SU-DHL-6 (cell line): ENCODE data around the gene RRP15.

Experiments used
- H2AFZ ChIP-seq: fragments of 200-600 bp; sonication (generic); 2 replicates; pipeline ENCODE4 v1.6.1; 2014; ENCODE audit warnings: low read depth, mild to moderate bottlenecking, moderate library complexity, mixed read lengths, antibody characterized with exemption, low read length; ENCODE audit not compliant: severe bottlenecking
- H3F3A ChIP-seq: fragments of 200-600 bp; shearing (Covaris generic); 2 replicates; pipeline ENCODE4 v1.6.0; 2016; ENCODE audit warnings: antibody characterized with exemption, mild to moderate bottlenecking; ENCODE audit not compliant: insufficient read depth
- H3K27ac ChIP-seq: fragments of 200-600 bp; sonication (generic); 2 replicates; pipeline ENCODE4 v1.5.1; 2016; ENCODE audit warnings: low read depth, mild to moderate bottlenecking, low read length, moderate library complexity, mixed read lengths
- H3K27me3 ChIP-seq: fragments of 200-600 bp; sonication (generic), shearing (Covaris generic); 2 replicates; pipeline ENCODE4 v1.6.0; 2014; ENCODE audit warnings: mild to moderate bottlenecking, low read length
- H3K36me3 ChIP-seq: fragments of 200-600 bp; sonication (generic); 2 replicates; pipeline ENCODE4 v1.6.1; 2014; ENCODE audit warnings: mild to moderate bottlenecking, low read length, mixed read lengths
- H3K4me2 ChIP-seq: fragments of 300-600, 200-600 bp; shearing (Covaris generic), sonication (generic); 2 replicates; pipeline ENCODE4 v1.6.0; 2014; ENCODE audit warnings: low read length, low read depth, mild to moderate bottlenecking; ENCODE audit not compliant: poor library complexity, severe bottlenecking
- H3K4me3 ChIP-seq: fragments of 200-600 bp; sonication (generic); 2 replicates; pipeline ENCODE4 v1.5.1; 2014; ENCODE audit warnings: antibody characterized with exemption, low read length, mild to moderate bottlenecking, mixed read lengths; ENCODE audit not compliant: insufficient read depth, poor library complexity, severe bottlenecking
- H3K79me2 ChIP-seq: fragments of 200-600 bp; sonication (generic); 2 replicates; pipeline ENCODE4 v1.6.1; 2014; ENCODE audit warnings: mild to moderate bottlenecking, low read length, moderate library complexity; ENCODE audit not compliant: insufficient read depth
- H3K9ac ChIP-seq: fragments of 200-600 bp; sonication (generic); 2 replicates; pipeline ENCODE4 v1.7.0; 2014; ENCODE audit warnings: mild to moderate bottlenecking, low read length
- H3K9me2 ChIP-seq: fragments of 200-600 bp; sonication (generic); replicated peaks from 2 replicates; pipeline ENCODE4 v1.6.1; 2014; ENCODE audit warnings: low read length; ENCODE audit not compliant: insufficient read depth
- H3K9me3 ChIP-seq: fragments of 200-600 bp; sonication (generic); 2 replicates; pipeline ENCODE4 v1.6.1; 2014; ENCODE audit warnings: low read length, mixed read lengths; ENCODE audit not compliant: insufficient read depth
- H4K20me1 ChIP-seq: fragments of 200-600 bp; sonication (generic); 2 replicates; pipeline ENCODE4 v1.6.1; 2014; ENCODE audit warnings: low read depth, mild to moderate bottlenecking, antibody characterized with exemption, low read length, moderate library complexity, mixed read lengths
- EZH2phosphoT487 ChIP-seq: fragments of 200-600 bp; sonication (generic), shearing (Covaris generic); conservative IDR thresholded peaks from 2 replicates; pipeline ENCODE4 v1.6.1; 2018; ENCODE audit warnings: mild to moderate bottlenecking, antibody characterized with exemption, low read length, moderate library complexity, mixed read lengths
- TF ChIP-seq, protein P1 (sequence below): fragments of 200-600 bp; sonication (generic); IDR thresholded peaks from one replicate; pipeline ENCODE4 v1.5.1; 2017; ENCODE audit warnings: antibody characterized with exemption, mild to moderate bottlenecking, low read length, moderate library complexity; ENCODE audit not compliant: insufficient read depth, poor library complexity, severe bottlenecking

Gene RRP15

DNA sequence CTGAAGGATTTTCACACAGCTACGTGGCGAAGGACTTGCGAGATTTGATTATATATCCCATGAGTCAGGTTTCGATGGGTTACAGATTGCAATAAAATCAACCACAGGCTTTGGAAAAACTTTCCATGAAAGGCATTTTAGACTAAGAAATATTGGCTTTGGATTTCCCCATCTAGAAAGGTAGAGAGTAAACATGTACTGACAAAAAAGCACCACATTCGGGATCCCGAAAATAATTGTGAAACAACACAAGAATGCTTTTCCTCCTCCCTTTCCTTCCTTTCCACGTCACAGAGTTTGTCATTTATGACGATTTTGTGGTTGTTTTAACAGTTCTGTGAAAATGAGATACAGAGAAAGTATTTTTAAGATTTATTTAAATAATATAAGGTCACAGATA, 98.6 kb downstream of the RRP15 start:
- Histone ChIP-seq H3K4me2 (no peak overlapping the region), H3K27me3 (no peaks in the 10 kb centered on the region), H3K4me3 (no peak overlapping the region), H2AFZ (no peak overlapping the region), H4K20me1 (no peaks in the 10 kb centered on the region), H3K79me2 (no peaks in the 10 kb centered on the region), H3K9me2 (no peaks in the 10 kb centered on the region), H3K9me3 (no peaks in the 10 kb centered on the region), H3F3A (no peaks in the 10 kb centered on the region), H3K36me3 (no peaks in the 10 kb centered on the region), H3K27ac (no peak overlapping the region), H3K9ac (no peak overlapping the region)
- TF ChIP-seq EZH2phosphoT487: no peak
- TF ChIP-seq, protein P1, sequence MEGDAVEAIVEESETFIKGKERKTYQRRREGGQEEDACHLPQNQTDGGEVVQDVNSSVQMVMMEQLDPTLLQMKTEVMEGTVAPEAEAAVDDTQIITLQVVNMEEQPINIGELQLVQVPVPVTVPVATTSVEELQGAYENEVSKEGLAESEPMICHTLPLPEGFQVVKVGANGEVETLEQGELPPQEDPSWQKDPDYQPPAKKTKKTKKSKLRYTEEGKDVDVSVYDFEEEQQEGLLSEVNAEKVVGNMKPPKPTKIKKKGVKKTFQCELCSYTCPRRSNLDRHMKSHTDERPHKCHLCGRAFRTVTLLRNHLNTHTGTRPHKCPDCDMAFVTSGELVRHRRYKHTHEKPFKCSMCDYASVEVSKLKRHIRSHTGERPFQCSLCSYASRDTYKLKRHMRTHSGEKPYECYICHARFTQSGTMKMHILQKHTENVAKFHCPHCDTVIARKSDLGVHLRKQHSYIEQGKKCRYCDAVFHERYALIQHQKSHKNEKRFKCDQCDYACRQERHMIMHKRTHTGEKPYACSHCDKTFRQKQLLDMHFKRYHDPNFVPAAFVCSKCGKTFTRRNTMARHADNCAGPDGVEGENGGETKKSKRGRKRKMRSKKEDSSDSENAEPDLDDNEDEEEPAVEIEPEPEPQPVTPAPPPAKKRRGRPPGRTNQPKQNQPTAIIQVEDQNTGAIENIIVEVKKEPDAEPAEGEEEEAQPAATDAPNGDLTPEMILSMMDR: no peak

DNA sequence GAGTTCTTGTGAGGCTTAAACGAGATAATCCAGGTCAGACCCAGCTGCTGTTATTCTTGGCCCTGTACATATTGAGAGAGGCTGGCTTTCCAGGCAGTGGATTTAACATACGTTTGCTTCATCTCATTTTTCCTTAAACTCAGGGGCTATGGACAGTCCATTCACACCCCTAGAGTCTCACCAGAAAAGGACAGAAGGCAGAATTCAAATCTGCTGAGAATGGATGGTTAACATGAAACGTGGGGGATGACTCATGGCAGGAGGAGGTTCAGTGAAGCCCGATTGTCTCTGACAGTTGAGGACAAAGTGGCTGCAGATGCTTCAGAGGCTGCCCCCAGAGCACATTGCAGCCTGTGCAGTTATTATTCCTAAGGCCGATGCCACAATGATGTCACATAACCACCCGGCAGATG, 99.5 kb downstream of the RRP15 start:
- H3K9me2 ChIP-seq: no peaks in the 10 kb centered on the region
- H3K27me3 ChIP-seq: no peaks in the 10 kb centered on the region
- H3K9me3 ChIP-seq: no peaks in the 10 kb centered on the region
- H3K9ac ChIP-seq: no peak overlapping the region
- no peaks in the 10 kb centered on the region for H4K20me1 ChIP-seq
- H3K4me2 ChIP-seq: no peak overlapping the region
- no peak overlapping the region for H3K4me3 ChIP-seq
- no peak overlapping the region for H2AFZ ChIP-seq
- H3K27ac ChIP-seq: no peak overlapping the region
- H3K79me2 ChIP-seq: no peaks in the 10 kb centered on the region
- no peaks in the 10 kb centered on the region for H3K36me3 ChIP-seq
- H3F3A ChIP-seq: no peaks in the 10 kb centered on the region
- no peak for TF ChIP-seq EZH2phosphoT487
- TF ChIP-seq, protein P1: no peak
